Osteoblast (primary cell): ENCODE measurements around the gene DCAF6. TPM values are rescaled to one million over a fixed set of nuclear protein-coding genes. Genes with fewer than 3 reads are reported as not detected.

Source experiments
- DNase-seq: peaks from one replicate; pipeline ENCODE4 v3.0.0; 2011; ENCODE audit warnings: low spot score, mixed read lengths; ENCODE audit not compliant: insufficient read length; ENCODE audit errors: missing footprints
- H2AFZ ChIP-seq: 2 replicates; pipeline ENCODE4 v1.6.0; 2011; ENCODE audit warnings: mild to moderate bottlenecking, low read length
- H3K27ac ChIP-seq: 2 replicates; pipeline ENCODE4 v1.5.1; 2011; ENCODE audit warnings: mild to moderate bottlenecking, low read depth, low read length, moderate library complexity
- H3K27me3 ChIP-seq: 2 replicates; pipeline ENCODE4 v1.6.0; 2012; ENCODE audit warnings: mild to moderate bottlenecking, control low read depth, inconsistent platforms, low read length, moderate library complexity; ENCODE audit not compliant: insufficient read depth
- H3K36me3 ChIP-seq: 2 replicates; pipeline ENCODE4 v1.5.1; 2011; ENCODE audit warnings: mild to moderate bottlenecking, low read length, control low read depth, moderate library complexity; ENCODE audit not compliant: insufficient read depth
- H3K4me1 ChIP-seq: 2 replicates; pipeline ENCODE4 v1.5.1; 2011; ENCODE audit warnings: mild to moderate bottlenecking, low read length, control low read depth, moderate library complexity; ENCODE audit not compliant: insufficient read depth
- H3K4me2 ChIP-seq: 2 replicates; pipeline ENCODE4 v1.6.0; 2011; ENCODE audit warnings: mild to moderate bottlenecking, low read length; ENCODE audit not compliant: insufficient read depth
- H3K4me3 ChIP-seq: fragments of 200-600 bp; sonication (generic); 3 replicates; pipeline ENCODE4 v1.5.1; 2012; ENCODE audit warnings: mild to moderate bottlenecking, low read length, inconsistent platforms; ENCODE audit not compliant: insufficient read depth
- H3K79me2 ChIP-seq: 2 replicates; pipeline ENCODE4 v1.6.0; 2012; ENCODE audit warnings: mild to moderate bottlenecking, low read length, control low read depth, inconsistent platforms; ENCODE audit not compliant: insufficient read depth
- H3K9me3 ChIP-seq: 2 replicates; pipeline ENCODE4 v1.5.1; 2011; ENCODE audit warnings: low read depth, low read length, control low read depth
- H4K20me1 ChIP-seq: 2 replicates; pipeline ENCODE4 v1.6.0; 2012; ENCODE audit warnings: mild to moderate bottlenecking, low read length, control low read depth; ENCODE audit not compliant: insufficient read depth
- CTCF ChIP-seq: IDR thresholded peaks from 2 replicates; pipeline ENCODE4 v1.5.1; 2011; ENCODE audit warnings: mild to moderate bottlenecking, low read depth, low read length, moderate library complexity; ENCODE audit errors: extremely low read depth
- total RNA-seq: library from RNA; depleted of rRNA; stranded (reverse); fragments of >200 nt; gene quantifications from 2 replicates; pipeline ENCODE4 v1.2.3, GENCODE V29; 2012

The DCAF6 gene
- total RNA-seq, 1 donor: 91.6 TPM

GRCh38 chr1:167937709-167938010 lies 1.2 kb downstream of the DCAF6 start:
- Histone ChIP-seq H3K4me1 (peaks cover 23% of the 10 kb centered on the region), H3K4me2 (peak overlapping the region; percentile 97), H3K9me3 (no peaks in the 10 kb centered on the region), H3K27ac (peak overlapping the region; percentile 99), H3K36me3 (no peaks in the 10 kb centered on the region), H3K27me3 (no peaks in the 10 kb centered on the region), H2AFZ (peak overlapping the region; percentile 59), H3K4me3 (peak overlapping the region; percentile 95), H4K20me1 (peaks cover 35% of the 10 kb centered on the region), H3K79me2 (peaks cover 93% of the 10 kb centered on the region)
- no peak for DNase-seq
- TF ChIP-seq CTCF: no peak

- Histone ChIP-seq H3K4me3 (peak overlapping the region; percentile 95), H4K20me1 (peaks cover 36% of the 10 kb centered on the region), H3K79me2 (peaks cover 92% of the 10 kb centered on the region), H3K36me3 (no peaks in the 10 kb centered on the region), H3K9me3 (no peaks in the 10 kb centered on the region), H3K4me2 (peak overlapping the region; percentile 97), H2AFZ (no peak overlapping the region), H3K27ac (peak overlapping the region; percentile 99), H3K4me1 (peaks cover 23% of the 10 kb centered on the region), H3K27me3 (no peaks in the 10 kb centered on the region)
- TF ChIP-seq CTCF: no peak
- peak; percentile 34 for DNase-seq
Observed at GRCh38 chr1:167938080-167938636, 1.7 kb downstream of the DCAF6 start.

GRCh38 chr1:167940264-167940663 lies 3.8 kb downstream of the DCAF6 start:
- Histone ChIP-seq H2AFZ (no peak overlapping the region), H3K4me3 (no peak overlapping the region), H3K9me3 (no peaks in the 10 kb centered on the region), H4K20me1 (peaks cover 35% of the 10 kb centered on the region), H3K27ac (no peak overlapping the region), H3K4me2 (no peak overlapping the region), H3K79me2 (peaks cover 92% of the 10 kb centered on the region), H3K4me1 (peaks cover 12% of the 10 kb centered on the region), H3K36me3 (no peaks in the 10 kb centered on the region), H3K27me3 (no peaks in the 10 kb centered on the region)
- DNase-seq: no peak
- TF ChIP-seq CTCF: no peak

- H3K27me3 ChIP-seq: no peaks in the 10 kb centered on the region
- no peak overlapping the region for H3K4me2 ChIP-seq
- no peak overlapping the region for H2AFZ ChIP-seq
- no peaks in the 10 kb centered on the region for H3K9me3 ChIP-seq
- H3K4me1 ChIP-seq: peaks cover 5% of the 10 kb centered on the region
- DNase-seq: no peak
- peaks cover 99% of the 10 kb centered on the region for H3K79me2 ChIP-seq
- H3K4me3 ChIP-seq: no peak overlapping the region
- no peaks in the 10 kb centered on the region for H3K36me3 ChIP-seq
- H4K20me1 ChIP-seq: peaks cover 50% of the 10 kb centered on the region
- TF ChIP-seq CTCF: no peak
- no peak overlapping the region for H3K27ac ChIP-seq
Observed at GRCh38 chr1:167943541-167943940, 7.1 kb downstream of the DCAF6 start.
